ENCODE results near the gene GATAD2A.

DNA sequence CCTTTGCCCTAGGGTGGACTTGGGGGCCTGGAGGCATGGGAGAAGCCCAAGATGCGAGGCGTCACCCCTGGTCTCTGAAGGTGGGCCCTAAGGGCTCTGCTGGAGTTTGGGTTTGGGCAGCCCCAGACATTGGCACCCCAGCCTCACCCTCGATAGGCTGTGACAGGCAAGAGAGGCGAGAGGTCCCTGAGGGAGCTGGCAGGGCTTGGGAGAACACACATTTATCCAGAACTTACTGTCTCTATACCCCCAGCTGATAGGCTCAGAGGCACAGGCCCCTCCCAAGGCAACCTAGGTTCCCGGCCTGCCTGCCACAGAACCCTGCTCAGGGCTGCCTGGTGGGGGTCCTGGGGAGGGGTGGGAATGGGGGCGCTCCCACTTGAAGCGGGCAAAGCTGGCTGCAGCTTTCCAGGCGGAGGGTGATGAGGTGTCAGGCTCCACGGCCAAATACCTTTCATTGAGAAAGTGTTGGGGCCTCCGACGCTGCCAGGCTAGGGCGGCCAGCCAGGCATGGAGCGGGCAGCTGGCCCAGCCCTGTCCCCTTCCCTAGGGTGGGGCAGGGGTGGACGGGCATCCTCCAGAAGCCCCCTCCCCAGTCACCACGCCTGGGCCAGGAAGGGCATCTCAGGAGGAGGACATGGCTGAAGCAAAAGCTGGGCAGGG lies 142.3 kb downstream of the GATAD2A start:
- TF ChIP-seq, protein P1, sequence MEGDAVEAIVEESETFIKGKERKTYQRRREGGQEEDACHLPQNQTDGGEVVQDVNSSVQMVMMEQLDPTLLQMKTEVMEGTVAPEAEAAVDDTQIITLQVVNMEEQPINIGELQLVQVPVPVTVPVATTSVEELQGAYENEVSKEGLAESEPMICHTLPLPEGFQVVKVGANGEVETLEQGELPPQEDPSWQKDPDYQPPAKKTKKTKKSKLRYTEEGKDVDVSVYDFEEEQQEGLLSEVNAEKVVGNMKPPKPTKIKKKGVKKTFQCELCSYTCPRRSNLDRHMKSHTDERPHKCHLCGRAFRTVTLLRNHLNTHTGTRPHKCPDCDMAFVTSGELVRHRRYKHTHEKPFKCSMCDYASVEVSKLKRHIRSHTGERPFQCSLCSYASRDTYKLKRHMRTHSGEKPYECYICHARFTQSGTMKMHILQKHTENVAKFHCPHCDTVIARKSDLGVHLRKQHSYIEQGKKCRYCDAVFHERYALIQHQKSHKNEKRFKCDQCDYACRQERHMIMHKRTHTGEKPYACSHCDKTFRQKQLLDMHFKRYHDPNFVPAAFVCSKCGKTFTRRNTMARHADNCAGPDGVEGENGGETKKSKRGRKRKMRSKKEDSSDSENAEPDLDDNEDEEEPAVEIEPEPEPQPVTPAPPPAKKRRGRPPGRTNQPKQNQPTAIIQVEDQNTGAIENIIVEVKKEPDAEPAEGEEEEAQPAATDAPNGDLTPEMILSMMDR (IDR thresholded peaks at IDR 0.05), result no peak
- TF ChIP-seq POLR2AphosphoS5 (IDR thresholded peaks at IDR 0.05; ENCODE audit: low read depth, low read length), result no peak

All from Panc1 (cell line).